PFSK-1 (cell line): ENCODE measurements around the gene C7orf25.

Experiments
- FOXP2 ChIP-seq: optimal IDR thresholded peaks from 2 replicates; pipeline ENCODE3; 2011; ENCODE audit warnings: borderline replicate concordance, control low read depth, inconsistent platforms; ENCODE audit not compliant: insufficient read depth; ENCODE audit errors: extremely low read length, extremely low read depth
- POLR2AphosphoS5 ChIP-seq: IDR thresholded peaks from 2 replicates; pipeline ENCODE4 v1.6.1; 2012; ENCODE audit warnings: low read depth, mild to moderate bottlenecking, control low read depth, low read length, moderate library complexity
- REST ChIP-seq, 2 experiments: IDR thresholded peaks; 2 replicates each; pipeline versions ENCODE4 v1.6.1 to v1.8.0; 2011 to 2012; ENCODE audit warnings: low read depth in 2 of 2, low read length in 2 of 2, control low read depth in 1 of 2, inconsistent platforms in 1 of 2, mild to moderate bottlenecking in 1 of 2, moderate library complexity in 1 of 2; ENCODE audit not compliant: insufficient read depth in 1 of 2
- SIN3A ChIP-seq: IDR thresholded peaks from 2 replicates; pipeline ENCODE4 v1.6.1; 2012; ENCODE audit warnings: mild to moderate bottlenecking, low read length, moderate library complexity, borderline replicate concordance; ENCODE audit not compliant: insufficient read depth
- TAF1 ChIP-seq: IDR thresholded peaks from 2 replicates; pipeline ENCODE4 v1.6.1; 2012; ENCODE audit warnings: low read length, control low read depth, borderline replicate concordance; ENCODE audit not compliant: insufficient read depth

The C7orf25 gene

GRCh38 chr7:42913591-42913990, 1.7 kb upstream of the C7orf25 start:
- TF ChIP-seq FOXP2, result no peak
- no peak for TF ChIP-seq TAF1
- TF ChIP-seq SIN3A, result no peak
- TF ChIP-seq POLR2AphosphoS5, result no peak
- TF ChIP-seq REST (IDR thresholded peaks at IDR 0.05; ENCODE audit: insufficient read depth in 1 of 2, low read depth in 2 of 2, low read length in 2 of 2), result no peak

- TF ChIP-seq POLR2AphosphoS5 (no peak), SIN3A (no peak), REST (IDR thresholded peaks at IDR 0.05; ENCODE audit: insufficient read depth in 1 of 2, low read depth in 2 of 2, low read length in 2 of 2) (no peak), TAF1 (no peak), FOXP2 (no peak)
Measured at GRCh38 chr7:42910306-42910705, 1.6 kb downstream of the C7orf25 start.

GRCh38 chr7:42907316-42907715, 4.6 kb downstream of the C7orf25 start:
- TF ChIP-seq SIN3A, result no peak

GRCh38 chr7:42906181-42906580, 5.7 kb downstream of the C7orf25 start:
- TF ChIP-seq SIN3A (no peak), REST (IDR thresholded peaks at IDR 0.05; ENCODE audit: insufficient read depth in 1 of 2, low read depth in 2 of 2, low read length in 2 of 2) (no peak), TAF1 (no peak), FOXP2 (no peak), POLR2AphosphoS5 (no peak)

- TF ChIP-seq FOXP2 (no peak), REST (IDR thresholded peaks at IDR 0.05; ENCODE audit: insufficient read depth in 1 of 2, low read depth in 2 of 2, low read length in 2 of 2) (no peak), TAF1 (no peak), SIN3A (no peak), POLR2AphosphoS5 (no peak)
Measured at GRCh38 chr7:42902331-42902730, 9.5 kb downstream of the C7orf25 start.
